Suppressor macrophage treated with lipopolysaccharide for 4 hours (primary cell): Measurements from ENCODE around the gene HTD2.
A peak's percentile ranks its signal among the peaks of the same experiment; 100 is the strongest.

Source experiments
- DNase-seq: peaks from one replicate; pipeline ENCODE4 v3.0.0-alpha.2; 2020

The HTD2 gene

DNA sequence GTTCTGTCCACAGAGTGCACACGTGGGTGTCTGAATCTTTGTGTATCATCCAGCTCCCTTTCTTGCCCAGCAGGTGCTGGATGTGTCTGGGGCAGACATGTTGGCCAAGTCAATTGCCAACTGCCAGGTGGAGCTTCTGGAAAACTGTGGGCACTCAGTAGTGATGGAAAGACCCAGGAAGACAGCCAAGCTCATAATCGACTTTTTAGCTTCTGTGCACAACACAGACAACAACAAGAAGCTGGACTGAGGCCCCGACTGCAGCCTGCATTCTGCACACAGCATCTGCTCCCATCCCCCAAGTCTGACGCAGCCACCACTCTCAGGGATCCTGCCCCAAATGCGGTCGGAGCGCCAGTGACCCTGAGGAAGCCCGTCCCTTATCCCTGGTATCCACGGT is 12.8 kb upstream of the HTD2 start:
- no peak for DNase-seq

DNA sequence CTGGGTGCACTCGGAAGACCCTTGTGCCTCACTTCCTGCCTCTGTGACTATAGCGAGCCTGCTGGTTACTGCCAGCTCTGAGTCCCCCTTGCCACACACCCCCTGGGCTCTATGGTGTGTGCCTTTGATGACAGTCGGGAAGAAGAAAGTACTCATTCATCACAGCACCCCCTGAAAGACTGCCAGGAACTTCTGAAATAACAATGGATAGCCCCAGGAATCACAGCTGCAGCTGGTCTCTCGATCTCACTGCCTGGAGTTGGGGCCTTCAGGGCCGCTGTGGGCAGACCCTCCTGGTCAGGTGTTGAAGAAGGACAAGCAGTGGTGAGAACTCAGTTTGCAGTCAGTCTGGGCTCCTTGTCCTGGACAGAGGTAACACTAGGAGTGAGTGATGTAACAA is 10.1 kb upstream of the HTD2 start:
- no peak for DNase-seq

DNA sequence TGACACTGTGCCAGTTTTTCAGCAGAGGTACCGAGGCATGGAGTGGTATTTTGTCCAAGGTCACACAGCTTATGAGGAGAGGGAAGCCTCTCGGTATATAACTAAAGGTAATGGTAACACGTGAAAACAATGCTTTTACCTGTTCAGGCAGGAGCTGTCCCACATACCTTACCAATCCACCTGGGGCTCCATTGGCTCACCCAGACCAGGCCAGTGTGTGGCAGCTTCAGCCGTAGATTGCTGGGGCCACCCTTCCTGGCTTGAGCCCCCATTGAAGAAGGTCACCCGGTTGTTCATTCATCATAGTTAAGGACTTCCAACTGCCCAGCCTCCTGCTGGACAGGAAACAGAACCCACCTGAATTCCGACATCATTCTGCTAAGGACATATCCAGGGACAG is 9.5 kb upstream of the HTD2 start:
- no peak for DNase-seq

DNA sequence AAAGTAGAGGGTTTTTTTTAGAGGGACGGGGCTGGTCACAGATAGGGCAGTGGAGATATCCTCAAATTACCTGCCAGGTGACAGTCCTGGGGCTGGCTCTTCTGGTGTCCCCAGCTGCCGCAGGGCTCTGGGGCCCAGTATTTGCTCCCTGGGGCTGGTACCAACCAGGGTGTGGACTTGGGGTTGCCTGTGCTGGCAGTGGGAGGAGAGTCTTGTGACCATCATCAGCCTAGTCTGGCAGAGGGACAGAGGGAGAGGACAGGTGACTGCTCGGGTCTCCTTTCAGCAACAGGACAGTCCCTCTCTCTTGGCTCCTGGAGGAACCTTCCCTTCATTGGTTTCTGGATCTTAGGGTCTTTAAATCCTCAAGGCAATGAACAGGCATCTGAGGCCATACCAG is 8.1 kb upstream of the HTD2 start:
- no peak for DNase-seq

DNA sequence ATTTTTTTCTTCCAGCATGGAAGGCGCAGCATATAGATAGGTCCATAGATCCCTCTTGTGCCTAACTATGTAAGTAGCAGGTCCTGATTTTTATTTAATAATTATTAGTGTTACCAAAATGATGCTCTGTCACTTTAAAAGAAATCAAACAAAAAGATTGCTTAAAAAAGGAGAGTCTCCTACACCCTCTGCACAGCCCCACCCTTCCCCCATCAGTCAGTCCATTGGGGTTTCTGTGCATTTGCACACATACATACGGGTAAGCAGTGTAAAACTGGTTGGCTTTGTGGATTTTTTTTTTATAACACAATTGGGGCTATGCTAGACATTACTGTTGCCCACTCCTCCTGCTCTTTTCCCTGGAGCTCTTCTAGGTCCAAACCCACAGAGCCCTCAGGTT is 7.2 kb upstream of the HTD2 start:
- DNase-seq, result no peak

DNA sequence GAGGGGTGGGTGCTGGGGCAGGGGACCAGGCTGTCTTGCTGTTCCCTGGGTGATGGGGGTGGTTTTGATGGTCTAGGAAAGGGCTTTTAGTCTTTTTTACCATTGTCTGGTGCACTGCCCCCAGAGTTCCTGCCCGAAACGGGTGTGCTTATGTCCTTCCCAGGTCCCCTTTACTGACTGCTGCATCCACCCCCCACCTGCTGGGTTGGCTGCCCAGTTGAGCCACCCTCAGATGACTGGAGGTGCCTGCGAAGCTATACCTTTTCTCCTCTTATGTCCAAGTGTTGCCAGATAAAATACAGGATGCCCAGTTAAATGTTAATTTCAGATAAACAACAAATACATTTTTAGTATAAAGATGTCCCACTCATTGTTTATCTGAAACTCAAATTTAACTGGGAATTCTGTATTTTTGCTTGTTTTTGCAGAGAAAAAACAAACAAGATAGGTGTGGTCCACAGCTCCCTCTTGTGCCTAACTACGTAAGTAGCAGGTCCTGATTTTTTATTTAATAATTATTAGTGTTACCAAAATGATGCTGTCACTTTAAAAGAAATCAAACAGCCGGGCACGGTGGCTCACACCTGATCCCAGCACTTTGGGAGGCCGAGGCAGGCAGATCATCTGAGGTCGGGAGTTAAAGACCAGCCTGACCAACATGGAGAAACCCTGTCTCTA is 6.3 kb upstream of the HTD2 start:
- peak; percentile 33 for DNase-seq

DNA sequence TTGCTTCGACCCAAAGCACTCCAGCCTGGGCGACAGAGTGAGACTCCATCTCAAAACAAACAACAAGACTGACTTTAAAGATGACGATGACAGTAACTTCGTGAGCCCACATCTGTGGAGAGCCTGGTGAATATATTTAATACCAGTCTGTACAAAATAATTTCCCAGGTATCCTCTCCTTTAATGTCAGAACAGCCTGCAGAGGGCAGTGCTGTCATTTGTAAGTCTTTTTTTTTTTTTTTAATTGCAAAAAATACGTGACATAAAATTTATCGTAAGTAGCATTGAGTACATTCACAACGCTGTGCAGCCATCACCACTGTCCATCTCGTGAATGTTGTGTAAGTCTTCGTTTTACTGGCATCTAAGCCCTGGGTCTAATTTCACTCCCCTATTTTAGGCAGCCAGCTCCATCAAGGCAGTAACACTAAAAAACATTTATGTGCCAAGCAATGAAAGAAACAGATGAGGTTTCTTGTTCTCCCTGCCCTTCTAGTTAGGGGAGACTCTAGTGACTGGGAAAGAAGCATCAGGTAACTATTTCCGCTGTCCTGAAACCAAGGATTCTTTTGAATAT is 1.4 kb downstream of the HTD2 start:
- DNase-seq, result peak; percentile 48

DNA sequence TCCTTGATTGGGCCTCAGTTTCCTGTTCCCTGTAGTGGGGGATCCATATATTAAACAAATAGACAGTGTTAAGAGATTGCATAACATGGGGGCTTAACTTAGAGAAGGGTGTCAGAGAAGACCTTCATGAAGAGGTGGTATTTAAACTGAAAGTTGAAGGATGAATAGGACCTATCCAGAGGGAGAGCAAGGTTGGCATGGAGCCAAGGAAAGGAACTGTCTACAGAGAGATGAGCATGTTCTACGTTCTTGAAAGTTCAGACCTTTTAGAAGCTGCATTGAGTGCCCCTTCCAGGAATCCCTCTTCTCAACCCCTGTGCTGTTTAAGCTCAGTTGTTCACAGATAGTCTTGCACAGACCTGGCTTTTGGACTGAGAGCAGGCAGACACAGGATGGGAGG is 2.4 kb downstream of the HTD2 start:
- no peak for DNase-seq

DNA sequence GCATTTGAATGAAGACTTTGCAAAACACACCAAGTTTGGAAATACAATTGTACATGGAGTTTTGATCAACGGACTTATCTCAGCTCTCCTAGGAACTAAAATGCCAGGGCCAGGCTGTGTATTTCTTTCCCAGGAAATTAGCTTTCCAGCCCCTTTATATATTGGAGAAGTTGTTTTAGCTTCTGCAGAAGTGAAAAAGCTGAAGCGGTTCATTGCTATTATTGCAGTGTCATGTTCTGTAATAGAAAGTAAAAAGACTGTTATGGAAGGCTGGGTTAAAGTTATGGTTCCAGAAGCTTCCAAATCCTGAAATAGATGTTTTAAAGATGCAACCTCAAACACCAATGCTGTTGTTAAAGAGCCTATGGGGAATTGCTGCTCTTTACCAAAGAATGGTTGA is 11.5 kb downstream of the HTD2 start:
- peak; percentile 39 for DNase-seq

DNA sequence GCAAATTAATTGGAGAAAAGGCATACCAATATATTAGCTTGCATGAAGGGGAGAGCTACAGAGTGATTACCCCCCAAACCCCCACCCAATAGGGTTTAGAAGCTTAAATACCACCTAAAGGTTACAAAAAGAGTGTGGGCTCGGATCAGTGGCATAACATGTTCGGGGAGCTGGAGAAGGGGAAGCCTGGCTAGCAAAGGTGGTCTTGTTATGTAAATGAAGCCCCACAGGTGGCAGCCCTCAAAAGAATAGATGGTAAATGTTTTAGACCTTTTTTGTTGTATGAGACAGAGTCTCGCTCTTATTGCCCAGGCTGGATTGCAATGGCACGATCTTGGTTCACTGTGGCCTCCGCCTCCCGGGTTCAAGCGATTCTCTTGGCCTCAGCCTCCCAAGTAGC is 15.5 kb downstream of the HTD2 start:
- DNase-seq, result no peak

DNA sequence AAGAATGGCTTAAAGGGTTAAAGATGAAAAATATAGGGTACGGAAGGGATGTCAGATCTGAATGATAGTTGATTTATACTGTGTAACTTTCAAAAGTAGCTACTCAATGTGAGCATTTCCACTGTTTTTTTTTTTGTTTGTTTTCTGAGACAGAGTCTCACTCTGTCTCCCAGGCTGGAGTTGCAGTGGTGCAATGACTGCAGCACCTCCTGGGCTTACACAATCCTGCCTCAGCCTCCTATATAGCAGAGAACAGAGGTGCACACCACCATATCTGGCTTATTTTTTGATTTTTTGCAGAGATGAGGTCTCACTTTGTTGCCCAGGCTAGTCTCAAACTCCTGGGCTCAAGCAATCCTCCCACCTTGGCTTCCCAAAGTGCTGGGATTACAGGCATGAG is 16.5 kb downstream of the HTD2 start:
- no peak for DNase-seq

DNA sequence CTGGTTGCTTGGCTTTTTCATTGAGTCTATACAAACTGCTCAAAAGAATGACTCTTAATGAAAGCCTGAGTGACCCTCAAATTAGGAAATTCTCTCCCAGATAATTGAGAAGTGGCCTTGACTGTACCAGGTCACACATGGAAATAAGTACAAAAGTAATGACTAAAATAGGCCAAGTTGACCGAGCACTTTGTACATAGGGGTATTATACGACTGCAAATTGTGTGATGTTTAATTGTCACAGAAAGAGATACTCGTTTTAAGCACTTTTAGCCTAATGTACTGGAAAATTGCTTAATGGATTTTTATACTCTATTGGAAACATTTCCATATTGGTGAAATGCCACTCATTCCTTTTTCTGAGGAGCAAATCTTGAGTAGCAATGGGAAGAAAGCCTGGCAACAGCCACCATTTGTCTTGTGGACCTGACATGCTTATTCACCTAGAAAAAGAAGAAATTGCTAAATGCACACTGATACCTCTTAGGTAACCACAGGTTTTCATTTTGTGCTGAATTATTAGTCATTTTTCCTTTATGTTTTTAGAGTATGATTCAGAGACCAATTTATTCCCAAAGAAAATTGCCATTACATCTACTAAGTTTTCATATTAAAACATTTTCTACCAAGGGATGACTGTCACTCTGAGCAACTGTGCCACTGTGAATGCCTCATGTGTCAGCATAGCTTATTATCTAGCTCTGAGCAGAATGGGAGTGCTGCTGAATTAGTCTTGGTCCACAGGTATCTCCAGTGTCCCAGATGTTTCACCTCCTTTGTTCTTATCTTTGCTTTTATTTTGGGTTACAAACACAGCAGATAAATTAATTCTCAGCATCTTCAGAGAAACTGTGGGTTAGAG is 17.4 kb downstream of the HTD2 start:
- no peak for DNase-seq

DNA sequence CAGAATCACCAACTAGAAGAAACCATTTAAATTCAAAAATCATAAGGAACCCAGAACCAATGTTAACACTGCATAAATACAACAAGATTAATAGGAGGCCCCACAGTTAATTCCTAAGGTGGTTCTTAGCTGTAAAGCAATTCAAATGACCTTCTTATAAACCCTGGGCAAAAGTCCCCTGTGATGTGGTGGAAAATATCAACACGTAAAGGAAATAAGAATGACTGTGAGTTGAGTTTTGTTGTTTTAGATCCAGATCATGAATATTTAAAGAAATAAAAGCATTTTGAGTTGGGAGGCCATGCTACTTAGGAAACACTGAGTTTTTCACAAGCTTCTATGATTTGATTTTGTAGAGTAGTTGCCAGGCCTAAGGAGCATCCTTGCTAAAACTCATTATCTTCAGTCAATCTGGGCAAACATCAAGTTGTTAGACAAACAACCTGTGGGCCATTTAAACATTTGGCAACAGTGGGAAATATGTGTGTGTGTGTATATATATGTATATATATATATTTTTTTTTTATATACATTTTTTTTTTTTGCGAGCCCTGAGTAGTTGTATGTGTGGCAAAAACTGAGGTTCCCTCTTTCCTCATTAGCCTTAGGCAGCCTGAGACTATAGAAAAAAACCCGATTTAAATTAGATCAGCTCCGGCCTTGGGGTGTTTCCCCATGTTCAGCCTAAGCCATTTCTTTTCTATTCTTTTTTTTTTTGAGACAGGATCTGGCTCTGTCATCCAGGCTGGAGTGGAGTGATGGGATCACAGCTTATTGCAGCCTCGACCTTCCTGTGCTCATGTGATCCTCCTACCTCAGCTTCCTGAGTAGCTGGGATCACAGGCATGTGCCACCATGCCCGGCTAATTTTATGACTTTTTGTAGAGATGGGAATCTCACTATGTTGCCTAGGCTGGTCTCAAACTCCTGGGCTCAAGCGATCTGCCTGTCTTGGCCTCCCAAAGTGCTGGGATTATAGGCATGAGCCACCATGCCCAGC is 18.4 kb downstream of the HTD2 start:
- DNase-seq, result no peak

DNA sequence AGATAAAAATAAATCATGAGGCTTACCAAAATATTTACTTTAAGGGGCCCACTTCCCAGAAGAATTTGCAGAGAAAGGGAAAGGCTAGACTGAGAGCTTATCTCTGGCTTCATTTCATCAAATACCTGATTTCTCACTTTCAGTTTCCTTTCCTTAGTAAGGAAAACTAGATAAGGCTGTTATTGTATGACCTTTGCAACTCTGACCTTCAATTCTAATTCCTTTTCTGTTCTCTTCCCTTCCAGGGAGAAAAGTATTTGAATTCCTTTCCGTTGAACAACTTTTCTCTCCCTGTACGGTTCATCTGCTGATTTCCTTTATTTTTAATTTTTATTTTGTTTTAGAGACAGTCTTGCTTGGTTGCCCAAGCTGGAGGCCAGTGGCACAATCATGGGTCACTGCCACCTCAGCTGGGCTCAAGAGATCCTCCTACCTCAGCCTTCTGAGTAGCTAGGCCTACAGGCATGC is 19.2 kb downstream of the HTD2 start:
- DNase-seq, result no peak

DNA sequence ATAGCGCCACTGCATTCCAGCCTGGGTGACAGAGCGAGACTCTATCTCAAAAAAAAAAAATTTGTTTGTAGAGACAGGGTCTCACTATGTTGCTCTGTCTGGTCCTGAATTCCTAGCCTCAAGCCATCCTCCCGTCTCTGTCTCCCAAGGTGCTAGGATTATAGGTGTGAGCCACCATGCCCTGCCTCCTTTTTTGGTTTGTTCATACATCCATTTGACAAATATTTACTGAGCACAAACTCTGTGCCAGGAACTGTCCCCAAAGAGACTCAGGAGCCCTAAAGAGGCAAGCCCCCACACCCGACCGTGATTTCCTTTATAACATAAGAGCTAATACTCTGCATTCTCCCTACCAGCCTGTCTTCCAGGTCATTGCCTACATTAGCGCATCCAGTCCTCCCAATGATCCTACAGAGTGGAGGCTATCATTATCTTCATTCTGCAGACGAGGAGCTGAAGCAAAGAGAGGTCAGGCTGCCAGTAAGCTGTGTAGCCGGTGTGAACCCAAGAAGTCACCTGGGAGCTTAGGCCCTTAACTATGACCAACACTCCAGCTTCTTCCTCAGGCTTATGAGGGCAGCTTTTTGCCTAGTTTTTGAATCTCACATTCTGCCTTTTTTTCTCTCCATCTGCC is 20.1 kb downstream of the HTD2 start:
- DNase-seq, result no peak

DNA sequence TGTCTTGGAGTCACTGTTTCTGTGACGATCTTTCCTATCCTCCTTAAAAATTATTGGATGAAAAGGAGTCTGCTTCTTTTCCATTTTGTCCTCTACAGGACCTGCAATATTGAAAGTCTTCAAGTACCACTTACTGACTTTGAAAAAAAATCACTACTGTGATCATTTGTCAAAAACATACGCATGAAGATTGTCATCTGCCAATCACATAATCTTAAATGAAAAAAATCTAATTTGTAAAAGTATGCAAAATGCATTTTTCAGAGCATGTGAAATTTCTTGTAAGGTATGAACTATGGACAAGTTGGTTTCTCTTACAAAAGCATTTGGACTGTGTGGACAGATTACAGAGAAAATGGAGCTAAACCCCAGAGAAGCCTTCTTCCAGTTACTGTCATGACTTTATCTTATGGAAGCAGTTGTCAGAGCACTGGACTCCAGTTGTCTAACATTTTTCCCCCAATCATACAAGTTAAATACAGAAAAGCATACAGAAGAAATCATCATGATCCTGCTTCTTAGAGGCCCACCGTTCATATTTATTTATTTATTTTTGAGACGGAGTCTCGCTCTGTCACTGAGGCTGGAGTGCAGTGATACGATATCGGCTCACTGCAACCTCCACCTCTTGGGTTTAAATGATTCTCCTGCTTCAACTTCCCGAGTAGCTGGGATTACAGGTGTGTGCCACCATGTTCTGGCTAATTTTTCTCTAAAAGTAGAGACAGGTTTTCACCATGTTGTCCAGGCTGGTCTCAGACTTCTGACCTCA is 23.0 kb downstream of the HTD2 start:
- no peak for DNase-seq

DNA sequence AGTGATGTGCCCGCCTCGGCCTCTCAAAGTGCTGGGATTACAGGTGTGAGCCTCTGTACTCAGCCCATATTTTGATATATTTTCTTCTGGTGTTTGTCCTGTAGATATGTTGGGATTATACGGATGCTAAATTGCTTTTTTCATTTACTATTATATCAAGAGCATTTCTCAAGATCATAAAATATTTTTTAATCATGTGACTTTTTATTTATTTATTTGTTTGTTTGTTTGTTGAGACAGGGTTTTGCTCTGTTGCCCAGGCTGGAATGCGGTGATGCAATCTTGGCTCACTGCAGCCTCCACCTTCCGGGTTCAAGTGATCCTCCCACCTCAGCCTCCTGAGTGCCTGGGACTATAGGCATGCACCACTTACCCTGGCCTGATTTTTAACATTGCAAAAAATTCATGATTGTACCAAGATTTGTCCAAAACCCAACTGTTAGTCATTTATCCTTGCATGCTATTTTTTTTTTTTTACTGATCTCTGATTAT is 23.6 kb downstream of the HTD2 start:
- no peak for DNase-seq

DNA sequence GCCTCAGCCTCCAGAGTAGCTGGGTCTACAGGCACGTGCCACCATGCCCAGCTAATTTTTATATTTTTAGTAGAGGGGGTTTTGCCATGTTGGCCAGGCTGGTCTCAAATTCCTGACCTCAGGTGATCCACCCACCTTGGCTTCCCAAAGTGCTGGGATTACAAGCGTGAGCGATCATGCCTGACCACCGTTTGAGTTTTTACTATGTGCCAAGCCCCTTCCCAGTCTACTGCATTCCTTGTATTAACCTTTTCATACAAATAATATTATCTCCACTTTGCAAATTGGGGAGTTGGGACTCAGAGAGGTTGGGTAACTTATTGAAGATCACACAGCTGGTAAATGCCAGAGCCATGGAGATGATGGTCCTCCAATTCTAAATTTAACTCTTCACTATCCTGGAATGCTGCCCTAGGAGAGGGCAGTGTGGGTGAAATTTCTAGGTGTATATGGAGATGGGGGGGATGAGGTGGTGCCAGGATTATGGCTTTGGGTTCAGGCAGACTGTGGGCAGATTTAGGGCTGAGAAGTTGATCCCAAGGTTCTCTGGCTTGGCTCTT is 25.4 kb downstream of the HTD2 start:
- DNase-seq, result no peak

DNA sequence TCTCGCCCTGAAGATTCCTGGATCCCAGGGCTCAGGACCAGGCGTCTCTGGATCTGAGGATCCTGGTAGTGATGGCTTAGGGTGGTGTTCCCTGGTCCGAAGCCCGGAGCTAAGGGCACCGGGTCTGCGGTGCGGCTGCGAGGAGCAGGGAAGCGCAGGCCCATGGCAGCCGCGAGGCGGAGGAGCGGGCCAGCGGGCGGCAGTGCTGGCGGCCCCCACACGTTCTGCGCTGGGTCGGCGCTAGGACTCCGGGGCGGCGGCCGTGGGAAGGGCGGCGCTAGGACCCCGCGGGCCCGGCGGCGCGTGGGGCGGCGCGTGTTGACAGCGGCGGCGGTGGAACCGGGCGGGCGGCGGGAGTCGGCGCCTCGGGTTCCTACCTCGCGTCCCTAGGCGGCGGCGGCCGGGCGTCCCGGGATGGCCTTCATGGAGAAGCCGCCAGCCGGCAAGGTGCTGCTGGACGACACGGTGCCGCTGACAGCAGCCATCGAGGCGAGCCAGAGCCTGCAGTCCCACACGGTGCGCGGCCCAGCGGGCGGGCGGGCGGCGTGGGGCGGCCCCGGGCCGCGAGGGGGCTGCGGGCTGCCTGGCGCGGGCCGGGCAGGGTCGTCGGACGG is 26.4 kb downstream of the HTD2 start, which contains the start of gene PXK:
Gene PXK (plus strand): TSS at position 318 of the 614 bp plus-strand sequence. CDS start 97 bp downstream, at position 415.
- peak; percentile 87 for DNase-seq
